Thyroid gland (tissue), 4 donors: ENCODE measurements around the gene AFG3L2.

Experiments
- POLR2A ChIP-seq, 2 donors: fragments of 450-650 bp; IDR thresholded peaks; one replicate each; pipeline ENCODE4 v1.6.1; 2017; ENCODE audit warnings: antibody characterized with exemption in 2 of 2, mild to moderate bottlenecking in 2 of 2, moderate library complexity in 1 of 2
- TF ChIP-seq, protein P1 (sequence below), 6 experiments: fragments of 200-600 bp in 3 of 6; fragments of 450-650 bp in 3 of 6; sonication (generic) in 3 of 6; IDR thresholded peaks; one replicate each; pipeline ENCODE4 v1.5.1; 2016 to 2019; ENCODE audit warnings: antibody characterized with exemption in 6 of 6, mild to moderate bottlenecking in 2 of 6, inconsistent platforms in 1 of 6, moderate library complexity in 1 of 6

- TF ChIP-seq, protein P1, sequence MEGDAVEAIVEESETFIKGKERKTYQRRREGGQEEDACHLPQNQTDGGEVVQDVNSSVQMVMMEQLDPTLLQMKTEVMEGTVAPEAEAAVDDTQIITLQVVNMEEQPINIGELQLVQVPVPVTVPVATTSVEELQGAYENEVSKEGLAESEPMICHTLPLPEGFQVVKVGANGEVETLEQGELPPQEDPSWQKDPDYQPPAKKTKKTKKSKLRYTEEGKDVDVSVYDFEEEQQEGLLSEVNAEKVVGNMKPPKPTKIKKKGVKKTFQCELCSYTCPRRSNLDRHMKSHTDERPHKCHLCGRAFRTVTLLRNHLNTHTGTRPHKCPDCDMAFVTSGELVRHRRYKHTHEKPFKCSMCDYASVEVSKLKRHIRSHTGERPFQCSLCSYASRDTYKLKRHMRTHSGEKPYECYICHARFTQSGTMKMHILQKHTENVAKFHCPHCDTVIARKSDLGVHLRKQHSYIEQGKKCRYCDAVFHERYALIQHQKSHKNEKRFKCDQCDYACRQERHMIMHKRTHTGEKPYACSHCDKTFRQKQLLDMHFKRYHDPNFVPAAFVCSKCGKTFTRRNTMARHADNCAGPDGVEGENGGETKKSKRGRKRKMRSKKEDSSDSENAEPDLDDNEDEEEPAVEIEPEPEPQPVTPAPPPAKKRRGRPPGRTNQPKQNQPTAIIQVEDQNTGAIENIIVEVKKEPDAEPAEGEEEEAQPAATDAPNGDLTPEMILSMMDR (IDR thresholded peaks at IDR 0.05): no peak
- TF ChIP-seq POLR2A (IDR thresholded peaks at IDR 0.05): no peak
Measured at GRCh38 chr18:12296457-12296856, 80.6 kb downstream of the AFG3L2 start.
